K562 treated with DMSO at 1 percent for 4 hours (cell line): ENCODE measurements around the gene THAP9. TPM values are rescaled to one million over a fixed set of nuclear protein-coding genes. Genes with fewer than 3 reads are reported as not detected.

Experiments used
- total RNA-seq: library from RNA; unstranded; fragments of 300-600 nt; gene quantifications from 2 replicates; pipeline ENCODE4 v1.2.3, GENCODE V29; 2022; ENCODE audit not compliant: insufficient read depth

Gene THAP9, protein sequence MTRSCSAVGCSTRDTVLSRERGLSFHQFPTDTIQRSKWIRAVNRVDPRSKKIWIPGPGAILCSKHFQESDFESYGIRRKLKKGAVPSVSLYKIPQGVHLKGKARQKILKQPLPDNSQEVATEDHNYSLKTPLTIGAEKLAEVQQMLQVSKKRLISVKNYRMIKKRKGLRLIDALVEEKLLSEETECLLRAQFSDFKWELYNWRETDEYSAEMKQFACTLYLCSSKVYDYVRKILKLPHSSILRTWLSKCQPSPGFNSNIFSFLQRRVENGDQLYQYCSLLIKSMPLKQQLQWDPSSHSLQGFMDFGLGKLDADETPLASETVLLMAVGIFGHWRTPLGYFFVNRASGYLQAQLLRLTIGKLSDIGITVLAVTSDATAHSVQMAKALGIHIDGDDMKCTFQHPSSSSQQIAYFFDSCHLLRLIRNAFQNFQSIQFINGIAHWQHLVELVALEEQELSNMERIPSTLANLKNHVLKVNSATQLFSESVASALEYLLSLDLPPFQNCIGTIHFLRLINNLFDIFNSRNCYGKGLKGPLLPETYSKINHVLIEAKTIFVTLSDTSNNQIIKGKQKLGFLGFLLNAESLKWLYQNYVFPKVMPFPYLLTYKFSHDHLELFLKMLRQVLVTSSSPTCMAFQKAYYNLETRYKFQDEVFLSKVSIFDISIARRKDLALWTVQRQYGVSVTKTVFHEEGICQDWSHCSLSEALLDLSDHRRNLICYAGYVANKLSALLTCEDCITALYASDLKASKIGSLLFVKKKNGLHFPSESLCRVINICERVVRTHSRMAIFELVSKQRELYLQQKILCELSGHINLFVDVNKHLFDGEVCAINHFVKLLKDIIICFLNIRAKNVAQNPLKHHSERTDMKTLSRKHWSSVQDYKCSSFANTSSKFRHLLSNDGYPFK
- 1.2 and 2.2 TPM in 2 replicates for total RNA-seq

GRCh38 chr4:82900411-82901182, at the start of gene THAP9:
TSS of gene THAP9 (plus strand) at chr4:82900735. CDS start at chr4:82900803, 68 bp downstream.

DNA sequence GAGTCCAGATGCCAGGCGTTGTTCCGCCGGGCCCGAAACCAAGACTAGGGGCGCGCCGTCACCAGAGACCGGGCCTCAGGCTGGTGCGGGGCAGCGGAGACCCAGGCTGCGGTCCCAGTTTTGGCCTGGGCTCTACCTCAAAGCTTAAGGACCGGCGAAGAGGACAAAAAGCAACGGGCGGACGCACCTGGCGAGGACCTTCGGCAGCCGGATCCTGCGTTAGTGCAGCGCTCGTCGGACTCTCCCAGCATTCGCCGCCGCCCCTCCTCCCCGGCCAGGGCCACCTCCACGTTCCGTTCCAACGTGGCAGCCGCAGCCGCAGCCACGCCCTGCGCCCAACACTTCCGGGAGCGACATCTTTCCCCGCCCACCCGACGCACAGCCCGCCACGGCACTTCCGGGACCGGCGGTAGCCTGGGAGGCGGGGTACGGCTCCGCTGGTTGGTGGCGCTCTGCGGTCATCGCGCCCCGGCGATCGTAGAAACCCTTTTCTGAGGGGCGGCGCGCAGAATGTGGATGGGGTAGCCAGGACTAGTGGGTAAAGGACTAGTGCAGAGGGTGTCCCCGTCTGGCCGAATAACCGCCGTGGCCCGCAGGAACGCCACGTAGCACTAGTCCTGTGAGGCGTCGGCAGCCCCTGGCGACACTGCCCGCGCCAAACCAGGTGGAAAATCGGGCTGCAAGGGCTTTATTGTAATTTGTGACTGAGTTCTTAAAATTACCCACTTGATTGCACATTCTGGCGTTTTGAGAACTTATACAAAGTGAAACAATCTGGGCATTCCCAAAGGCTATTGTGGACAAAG, 9.4 kb upstream of the THAP9 start, which contains the start of gene SEC31A:
TSS of gene SEC31A (minus strand) at position 253 of the 806 bp plus-strand sequence. CDS start 9,217 bp downstream, outside the sequence.

Other genes starting within 250 kb of the THAP9 start
- gene SCD5, start 101.9 kb upstream of the THAP9 start, total RNA-seq, result not detected in 2 replicates
- gene SEC31A, start 9.6 kb upstream of the THAP9 start, total RNA-seq, result 115 and 157 TPM in 2 replicates
- 15.2 and 16.0 TPM in 2 replicates for gene LIN54, start 110.1 kb downstream of the THAP9 start, total RNA-seq
- gene COPS4, start 134.4 kb downstream of the THAP9 start, total RNA-seq, result 34.6 and 41.7 TPM in 2 replicates
- gene PLAC8, start 214.0 kb downstream of the THAP9 start, total RNA-seq, result not detected in 2 replicates